A673 (cell line): ENCODE data around the gene RAPGEF3.

ENCODE experiments used
- EZH2 ChIP-seq: fragments of 200-600 bp; sonication (generic); IDR thresholded peaks from 2 replicates; pipeline ENCODE4 v1.6.1; 2017; ENCODE audit warnings: borderline replicate concordance, low read depth, mild to moderate bottlenecking, mixed read lengths, antibody characterized with exemption, low read length; ENCODE audit not compliant: poor library complexity, severe bottlenecking
- TF ChIP-seq, protein P1 (sequence below): fragments of 300-800, 200-600 bp; sonication (generic); conservative IDR thresholded peaks from 2 replicates; pipeline ENCODE4 v1.5.1; 2017; ENCODE audit warnings: low read depth, mild to moderate bottlenecking, antibody characterized with exemption, low read length, moderate library complexity, mixed read lengths

GRCh38 chr12:47798382-47798948 lies 39.8 kb upstream of the RAPGEF3 start:
- TF ChIP-seq, protein P1, sequence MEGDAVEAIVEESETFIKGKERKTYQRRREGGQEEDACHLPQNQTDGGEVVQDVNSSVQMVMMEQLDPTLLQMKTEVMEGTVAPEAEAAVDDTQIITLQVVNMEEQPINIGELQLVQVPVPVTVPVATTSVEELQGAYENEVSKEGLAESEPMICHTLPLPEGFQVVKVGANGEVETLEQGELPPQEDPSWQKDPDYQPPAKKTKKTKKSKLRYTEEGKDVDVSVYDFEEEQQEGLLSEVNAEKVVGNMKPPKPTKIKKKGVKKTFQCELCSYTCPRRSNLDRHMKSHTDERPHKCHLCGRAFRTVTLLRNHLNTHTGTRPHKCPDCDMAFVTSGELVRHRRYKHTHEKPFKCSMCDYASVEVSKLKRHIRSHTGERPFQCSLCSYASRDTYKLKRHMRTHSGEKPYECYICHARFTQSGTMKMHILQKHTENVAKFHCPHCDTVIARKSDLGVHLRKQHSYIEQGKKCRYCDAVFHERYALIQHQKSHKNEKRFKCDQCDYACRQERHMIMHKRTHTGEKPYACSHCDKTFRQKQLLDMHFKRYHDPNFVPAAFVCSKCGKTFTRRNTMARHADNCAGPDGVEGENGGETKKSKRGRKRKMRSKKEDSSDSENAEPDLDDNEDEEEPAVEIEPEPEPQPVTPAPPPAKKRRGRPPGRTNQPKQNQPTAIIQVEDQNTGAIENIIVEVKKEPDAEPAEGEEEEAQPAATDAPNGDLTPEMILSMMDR: no peak
- TF ChIP-seq EZH2: no peak
